HepG2 (cell line): ENCODE data around the gene TNFRSF18. TPM values are rescaled to one million over a fixed set of nuclear protein-coding genes. Genes with fewer than 3 reads are reported as not detected.

Experiments used
- ATAC-seq: fragments of 200-7000 bp; cut with Tn5 transposase; 3 replicates; pipeline ENCODE4 v1.9.1; 2020; ENCODE audit warnings: mild to moderate bottlenecking, moderate library complexity
- BruUV-seq: library from RNA; stranded (reverse); fragments of 400-500 nt; replicated peaks from 2 replicates; lab custom pipeline; 2021; lab: Mats Ljungman, UMichigan
- CTCF ChIA-PET: fragments of 300-600 bp; formaldehyde crosslinking; extraction: SDS; loops from one replicate; lab custom pipeline; 2021; ENCODE audit warnings: low total read pairs, inconsistent platforms, low intra/inter-chr PET ratio; lab: Yijun Ruan, JAX
- POLR2A ChIA-PET: fragments of 350-600 bp; sonication (Branson Sonifier 250); formaldehyde crosslinking; loops from one replicate; lab custom pipeline; 2020; ENCODE audit warnings: antibody characterized with exemption, inconsistent platforms; lab: Yijun Ruan, JAX
- DNase-seq: peaks from one replicate; pipeline ENCODE4 v3.0.0-alpha.2; 2015; ENCODE audit warnings: low spot score
- FAIRE-seq: peaks from 3 replicates; lab custom pipeline; 2011; peaks lifted over from hg19 to GRCh38; lab: Jason Lieb, UNC
- H2AFZ ChIP-seq: one replicate; pipeline ENCODE4 v1.6.1; 2011; ENCODE audit warnings: low read length, inconsistent platforms
- H3K27ac ChIP-seq: fragments of 300-600 bp; 3 replicates; pipeline ENCODE4 v1.8.0; 2011; ENCODE audit warnings: mixed run types, mild to moderate bottlenecking, mixed read lengths, low read length, inconsistent platforms; ENCODE audit not compliant: insufficient read depth; ENCODE audit errors: extremely low read length
- H3K27me3 ChIP-seq, 2 experiments: fragments of 200-600 bp in 1 of 2; 2 replicates in 1 of 2; 3 replicates in 1 of 2; pipeline versions ENCODE4 v1.6.0 to v1.8.0; 2011; ENCODE audit warnings: low read length in 2 of 2, mild to moderate bottlenecking in 2 of 2, moderate library complexity in 2 of 2, inconsistent platforms in 1 of 2; ENCODE audit not compliant: insufficient read depth in 2 of 2, control insufficient read depth in 1 of 2
- H3K36me3 ChIP-seq, 2 experiments: fragments of 200-600 bp in 1 of 2; replicated peaks in 1 of 2; 2 replicates in 1 of 2; 3 replicates in 1 of 2; pipeline versions ENCODE4 v1.5.1 to v1.8.0; 2011; ENCODE audit warnings: low read length in 2 of 2, inconsistent platforms in 1 of 2; ENCODE audit not compliant: insufficient read depth in 2 of 2, control insufficient read depth in 1 of 2
- H3K4me1 ChIP-seq: 2 replicates; pipeline ENCODE4 v1.5.1; 2012; ENCODE audit warnings: low read length, inconsistent platforms; ENCODE audit not compliant: insufficient read depth
- H3K4me2 ChIP-seq: 2 replicates; pipeline ENCODE4 v1.6.0; 2011; ENCODE audit warnings: low read depth, low read length, inconsistent platforms
- H3K4me3 ChIP-seq, 3 experiments: fragments of 200-600 bp in 1 of 3; sonication (generic), shearing (Covaris generic) in 1 of 3; replicated peaks in 1 of 3; 2 replicates each; pipeline ENCODE4 v1.5.1; 2011 to 2016; ENCODE audit warnings: low read length in 3 of 3, inconsistent platforms in 2 of 3, low read depth in 2 of 3, mild to moderate bottlenecking in 2 of 3, control low read depth in 1 of 3, mixed read lengths in 1 of 3; ENCODE audit not compliant: insufficient read depth in 1 of 3
- H3K79me2 ChIP-seq: one replicate; pipeline ENCODE4 v1.6.1; 2011; ENCODE audit warnings: low read length, inconsistent platforms; ENCODE audit not compliant: insufficient read depth
- H3K9ac ChIP-seq: 2 replicates; pipeline ENCODE4 v1.6.0; 2011; ENCODE audit warnings: mild to moderate bottlenecking, low read depth, low read length, inconsistent platforms; ENCODE audit not compliant: insufficient read depth
- H3K9me3 ChIP-seq: 2 replicates; pipeline ENCODE4 v1.5.1; 2012; ENCODE audit warnings: mild to moderate bottlenecking, low read length
- H4K20me1 ChIP-seq: 2 replicates; pipeline ENCODE4 v1.6.0; 2011; ENCODE audit warnings: inconsistent platforms, mild to moderate bottlenecking, low read length, moderate library complexity; ENCODE audit not compliant: insufficient read depth
- ARID3A ChIP-seq: IDR thresholded peaks from 2 replicates; pipeline ENCODE4 v1.6.1; 2012; ENCODE audit warnings: low read depth, low read length, improper control_type of control experiment
- LCORL ChIP-seq, 2 experiments: fragments of 450-650 bp in 1 of 2; sonication (generic) in 1 of 2; formaldehyde crosslinking in 1 of 2; IDR thresholded peaks; 2 replicates each; pipeline versions ENCODE4 v1.5.0 to v1.6.1; 2017 to 2020; ENCODE audit warnings: antibody characterized with exemption in 1 of 2, missing genetic modification reagents in 1 of 2
- MAFF ChIP-seq: IDR thresholded peaks from 2 replicates; pipeline ENCODE4 v1.6.1; 2011; ENCODE audit warnings: low read depth, low read length, improper control_type of control experiment
- ZNF503 ChIP-seq: sonication (generic); formaldehyde crosslinking; IDR thresholded peaks from 2 replicates; pipeline ENCODE4 v1.4.0; 2020; ENCODE audit warnings: missing genetic modification reagents
- ZNF513 ChIP-seq: sonication (generic); formaldehyde crosslinking; conservative IDR thresholded peaks from 2 replicates; pipeline ENCODE4 v1.5.0; 2020; ENCODE audit warnings: missing genetic modification reagents
- ZNF580 ChIP-seq: IDR thresholded peaks from 2 replicates; pipeline ENCODE4 v1.6.1; 2016; ENCODE audit warnings: low read depth, borderline replicate concordance
- WGBS: methylation state at CpG from one replicate; pipeline ENCODE4 v1.1.6; 2017; ENCODE audit warnings: low lambda C conversion rate; 5-methylcytosine and 5-hydroxymethylcytosine counted together
- in situ Hi-C: cut with HindIII; loops from 2 replicates; pipeline ENCODE4 v1.10.0; 2017; ENCODE audit warnings: low pct_unique_long_range_greater_than_20kb; ENCODE audit not compliant: extremely low pct_ligation_motif_present
- intact Hi-C: fragments of 100-400 bp; cut with micrococcal nuclease; formaldehyde crosslinking; loops from one replicate; pipeline ENCODE4 v1.10.0; 2022; ENCODE audit not compliant: unreplicated experiment
- polyA plus RNA-seq, 8 experiments: library from polyadenylated mRNA; depleted of rRNA in 3 of 8; stranded (reverse) in 7 of 8; unstranded in 1 of 8; fragments of >200 nt; fragmentation: Illumina TruSeq in 4 of 8; extraction: Trizol in 4 of 8; gene quantifications; 2 replicates each; pipeline versions ENCODE4 v1.2.1 to v1.2.3, GENCODE V29; 2011 to 2016; ENCODE audit warnings: low read depth in 4 of 8, missing spikeins in 1 of 8, mixed read lengths in 1 of 8; ENCODE audit not compliant: insufficient read depth in 1 of 8
- total RNA-seq, 5 experiments: library from RNA; depleted of rRNA; stranded (reverse); fragments of >200 nt; fragmentation: Illumina TruSeq; extraction: Trizol; gene quantifications; 2 replicates each; pipeline ENCODE4 v1.2.3, GENCODE V29; 2016; ENCODE audit warnings: low read depth in 1 of 5

The TNFRSF18 gene
- total and polyA plus RNA-seq, 2 of the 13 experiments (the other 11 are each of a cell fraction or from before 2014, with no cell fraction given), result not detected

GRCh38 chr1:1178794-1179331, 27.5 kb downstream of the TNFRSF18 start:
- CTCF ChIA-PET, result no interaction called here
- no peak for FAIRE-seq

More at GRCh38 chr1:1178794-1179331, 27.5 kb downstream of the TNFRSF18 start:
- Histone ChIP-seq H3K27ac (no peak overlapping the region), H3K27me3 (peaks cover 29 to 91% of the 10 kb centered on the region in 2 experiments), H3K9me3 (no peaks in the 10 kb centered on the region), H2AFZ (no peak overlapping the region), H3K36me3 (no peaks in the 10 kb centered on the region), H3K4me1 (peaks cover 16% of the 10 kb centered on the region), H3K9ac (no peak overlapping the region), H3K4me2 (no peak overlapping the region), H3K79me2 (no peaks in the 10 kb centered on the region), H3K4me3 (no peak overlapping the region), H4K20me1 (no peaks in the 10 kb centered on the region)
- in situ Hi-C loops, result no loop called here
- 29% methylated on average over 7 of the region's 32 CpGs for WGBS
- DNase-seq, result no peak
- ATAC-seq, result no peak
- TF ChIP-seq ZNF503, result no peak
- TF ChIP-seq ZNF580 (CRISPR knock-in tag), result no peak
- no peak for TF ChIP-seq ZNF513 (CRISPR knock-in tag)
- no peak for TF ChIP-seq ARID3A
- no peak for TF ChIP-seq LCORL (IDR thresholded peaks at IDR 0.05)
- TF ChIP-seq LCORL (CRISPR knock-in tag; IDR thresholded peaks at IDR 0.05), result no peak
- no peak for TF ChIP-seq MAFF
- POLR2A ChIA-PET, result no interaction called here
- intact Hi-C loops, result loop anchor here (10.0 kb wide), 1 partner anchor 56 kb away; the partner anchor contains the start of genes B3GALT6 and SDF4
- no TSS peak for BruUV-seq
